Liver (tissue), 3 donors: ENCODE measurements around the gene ETNK1.

Source experiments
- ATF3 ChIP-seq: IDR thresholded peaks from 2 replicates; pipeline ENCODE4 v1.6.1; 2016; ENCODE audit warnings: antibody characterized with exemption
- CTCF ChIP-seq: fragments of 150-350 bp; IDR thresholded peaks from 2 replicates; pipeline ENCODE4 v1.5.1; 2017; ENCODE audit warnings: improper control_type of control experiment, low read depth, low read length; ENCODE audit not compliant: missing input control
- EGR1 ChIP-seq, 2 donors: IDR thresholded peaks; 2 replicates each; pipeline ENCODE4 v1.6.1; 2016 to 2018; ENCODE audit warnings: antibody characterized with exemption in 2 of 2, low read depth in 2 of 2
- HNF4A ChIP-seq, 2 donors: conservative IDR thresholded peaks; 2 replicates each; pipeline ENCODE4 v1.6.1; 2016; ENCODE audit warnings: antibody characterized with exemption in 2 of 2, mild to moderate bottlenecking in 2 of 2
- JUND ChIP-seq, 2 donors: IDR thresholded peaks; 2 replicates each; pipeline ENCODE4 v1.6.1; 2016; ENCODE audit warnings: antibody characterized with exemption in 2 of 2
- NR2F2 ChIP-seq: IDR thresholded peaks from 2 replicates; pipeline ENCODE4 v1.6.1; 2016; ENCODE audit warnings: antibody characterized with exemption
- RAD21 ChIP-seq, 2 donors: IDR thresholded peaks; 2 replicates each; pipeline ENCODE4 v1.6.1; 2016; ENCODE audit warnings: antibody characterized with exemption in 2 of 2, mild to moderate bottlenecking in 2 of 2
- RXRA ChIP-seq, 2 donors: IDR thresholded peaks; 2 replicates each; pipeline ENCODE4 v1.6.1; 2017 to 2018; ENCODE audit warnings: antibody characterized with exemption in 2 of 2, mild to moderate bottlenecking in 1 of 2
- SP1 ChIP-seq: IDR thresholded peaks from 2 replicates; pipeline ENCODE4 v1.6.1; 2018; ENCODE audit warnings: antibody characterized with exemption, mild to moderate bottlenecking
- TAF1 ChIP-seq: conservative IDR thresholded peaks from 2 replicates; pipeline ENCODE4 v1.6.1; 2016; ENCODE audit warnings: antibody characterized with exemption, mild to moderate bottlenecking
- YY1 ChIP-seq: IDR thresholded peaks from 2 replicates; pipeline ENCODE4 v1.6.1; 2016; ENCODE audit warnings: antibody characterized with exemption, mild to moderate bottlenecking
- ZBTB33 ChIP-seq: IDR thresholded peaks from 2 replicates; pipeline ENCODE4 v1.6.1; 2016; ENCODE audit warnings: antibody characterized with exemption
- TF ChIP-seq, protein P1 (sequence below): IDR thresholded peaks from 2 replicates; pipeline ENCODE4 v1.6.1; 2016; ENCODE audit warnings: antibody characterized with exemption
- TF ChIP-seq, protein P2 (sequence below): IDR thresholded peaks from 2 replicates; pipeline ENCODE4 v1.6.1; 2016; ENCODE audit warnings: antibody characterized with exemption, mild to moderate bottlenecking
- donor health status: healthy.
- donor health status: healthy.

DNA sequence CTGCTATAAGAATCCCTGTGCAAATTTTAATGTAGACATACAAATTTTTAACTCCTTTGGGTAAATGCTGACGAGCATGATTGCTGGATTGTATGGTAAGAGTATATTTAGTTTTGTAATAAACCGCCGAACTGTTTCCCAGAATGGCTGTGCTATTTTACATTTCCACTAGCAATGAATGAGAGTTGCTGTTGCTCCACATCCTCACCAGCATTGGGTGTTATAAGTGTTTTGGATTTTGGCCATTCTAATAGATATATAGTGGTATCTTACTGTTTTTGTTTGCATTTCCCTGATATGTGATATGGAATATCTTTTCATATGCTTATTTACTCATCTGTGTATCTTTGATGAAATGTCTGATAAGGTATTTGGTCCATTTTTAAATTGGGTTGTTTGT, 23.7 kb downstream of the ETNK1 start:
- TF ChIP-seq CTCF (no peak), SP1 (no peak), EGR1 (IDR thresholded peaks at IDR 0.05; ENCODE audit: low read depth in 2 of 2) (no peak), JUND (IDR thresholded peaks at IDR 0.05) (no peak), RXRA (IDR thresholded peaks at IDR 0.05) (no peak), YY1 (no peak), TAF1 (no peak), RAD21 (IDR thresholded peaks at IDR 0.05) (no peak), ZBTB33 (no peak), HNF4A (conservative IDR thresholded peaks at IDR 0.05) (no peak), NR2F2 (no peak), ATF3 (no peak)
- TF ChIP-seq, protein P1, sequence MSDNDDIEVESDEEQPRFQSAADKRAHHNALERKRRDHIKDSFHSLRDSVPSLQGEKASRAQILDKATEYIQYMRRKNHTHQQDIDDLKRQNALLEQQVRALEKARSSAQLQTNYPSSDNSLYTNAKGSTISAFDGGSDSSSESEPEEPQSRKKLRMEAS: no peak
- TF ChIP-seq, protein P2, sequence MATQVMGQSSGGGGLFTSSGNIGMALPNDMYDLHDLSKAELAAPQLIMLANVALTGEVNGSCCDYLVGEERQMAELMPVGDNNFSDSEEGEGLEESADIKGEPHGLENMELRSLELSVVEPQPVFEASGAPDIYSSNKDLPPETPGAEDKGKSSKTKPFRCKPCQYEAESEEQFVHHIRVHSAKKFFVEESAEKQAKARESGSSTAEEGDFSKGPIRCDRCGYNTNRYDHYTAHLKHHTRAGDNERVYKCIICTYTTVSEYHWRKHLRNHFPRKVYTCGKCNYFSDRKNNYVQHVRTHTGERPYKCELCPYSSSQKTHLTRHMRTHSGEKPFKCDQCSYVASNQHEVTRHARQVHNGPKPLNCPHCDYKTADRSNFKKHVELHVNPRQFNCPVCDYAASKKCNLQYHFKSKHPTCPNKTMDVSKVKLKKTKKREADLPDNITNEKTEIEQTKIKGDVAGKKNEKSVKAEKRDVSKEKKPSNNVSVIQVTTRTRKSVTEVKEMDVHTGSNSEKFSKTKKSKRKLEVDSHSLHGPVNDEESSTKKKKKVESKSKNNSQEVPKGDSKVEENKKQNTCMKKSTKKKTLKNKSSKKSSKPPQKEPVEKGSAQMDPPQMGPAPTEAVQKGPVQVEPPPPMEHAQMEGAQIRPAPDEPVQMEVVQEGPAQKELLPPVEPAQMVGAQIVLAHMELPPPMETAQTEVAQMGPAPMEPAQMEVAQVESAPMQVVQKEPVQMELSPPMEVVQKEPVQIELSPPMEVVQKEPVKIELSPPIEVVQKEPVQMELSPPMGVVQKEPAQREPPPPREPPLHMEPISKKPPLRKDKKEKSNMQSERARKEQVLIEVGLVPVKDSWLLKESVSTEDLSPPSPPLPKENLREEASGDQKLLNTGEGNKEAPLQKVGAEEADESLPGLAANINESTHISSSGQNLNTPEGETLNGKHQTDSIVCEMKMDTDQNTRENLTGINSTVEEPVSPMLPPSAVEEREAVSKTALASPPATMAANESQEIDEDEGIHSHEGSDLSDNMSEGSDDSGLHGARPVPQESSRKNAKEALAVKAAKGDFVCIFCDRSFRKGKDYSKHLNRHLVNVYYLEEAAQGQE: no peak
